ENCODE results near the gene GPSM1.

- TF ChIP-seq POLR2A (IDR thresholded peaks at IDR 0.05) (no peak), CTCF (IDR thresholded peaks at IDR 0.05) (no peak), EP300 (IDR thresholded peaks at IDR 0.05) (no peak)
Measured at GRCh38 chr9:136387217-136387616, 59.9 kb downstream of the GPSM1 start.

All from sigmoid colon (tissue), 4 donors.